Limb (tissue), 2 donors: ENCODE results near the gene MIF4GD.
"Not testable (repeated sequence)": the region's sequence is repeated elsewhere in the genome, so short reads cannot be mapped to it uniquely, and the experiment has no call there.

Experiments used
- DNase-seq, 2 donors: peaks; one replicate each; pipeline ENCODE4 v3.0.0-alpha.2; 2016; ENCODE audit errors: extremely low spot score in 2 of 2

The MIF4GD gene

GRCh38 chr17:75270966-75271232 is at the start of gene MIF4GD:
MIF4GD (minus strand) TSS chr17:75271231; CDS start chr17:75270195, 1,036 bp downstream.
- DNase-seq: no peak

GRCh38 chr17:75319904-75320691 is 49.1 kb upstream of the MIF4GD start:
- DNase-seq: no peak

GRCh38 chr17:75318615-75319222 is 47.7 kb upstream of the MIF4GD start:
- DNase-seq: no peak

GRCh38 chr17:75318211-75318610 is 47.2 kb upstream of the MIF4GD start:
- DNase-seq: no peak

GRCh38 chr17:75317671-75318070 is 46.6 kb upstream of the MIF4GD start:
- DNase-seq: no peak

- DNase-seq: no peak
Observed at GRCh38 chr17:75316253-75316652, 45.2 kb upstream of the MIF4GD start.

- no peak for DNase-seq
Observed at GRCh38 chr17:75315541-75316243, 44.7 kb upstream of the MIF4GD start.

GRCh38 chr17:75313941-75314551 is 43.0 kb upstream of the MIF4GD start:
- no peak for DNase-seq

- no peak for DNase-seq
Observed at GRCh38 chr17:75308732-75309629, 38.0 kb upstream of the MIF4GD start.

GRCh38 chr17:75307957-75308731 is 37.1 kb upstream of the MIF4GD start:
- no peak for DNase-seq

GRCh38 chr17:75301502-75302206 is 30.6 kb upstream of the MIF4GD start:
- no peak for DNase-seq

GRCh38 chr17:75301049-75301448 is 30.0 kb upstream of the MIF4GD start:
- DNase-seq: no peak

GRCh38 chr17:75300280-75300679 is 29.2 kb upstream of the MIF4GD start:
- no peak for DNase-seq

- DNase-seq: no peak
Observed at GRCh38 chr17:75295201-75296158, 24.4 kb upstream of the MIF4GD start.

GRCh38 chr17:75292810-75293448 is 21.9 kb upstream of the MIF4GD start:
- not testable (repeated sequence) for DNase-seq

GRCh38 chr17:75289832-75290337 is 18.9 kb upstream of the MIF4GD start:
- DNase-seq: peak; percentile 21 to 46

GRCh38 chr17:75289115-75289831 is 18.2 kb upstream of the MIF4GD start, which contains the start of gene SLC25A19:
SLC25A19 (minus strand) TSS chr17:75289433; CDS start chr17:75286764, 2,669 bp downstream.
- peak; percentile 97 to 99 for DNase-seq
